Psoas muscle (tissue), 8 donors: ENCODE measurements around the gene HUS1B. TPM values are rescaled to one million over a fixed set of nuclear protein-coding genes. Genes with fewer than 3 reads are reported as not detected.

Experiments used
- ATAC-seq, 4 donors: fragments of 200-7000 bp; cut with Tn5 transposase; one replicate each; pipeline ENCODE4 v1.9.1; 2020; ENCODE audit warnings: moderate library complexity in 3 of 4, mild to moderate bottlenecking in 2 of 4
- DNase-seq, 2 donors: peaks; one replicate each; pipeline ENCODE4 v3.0.0-alpha.2; 2020
- H3K27ac ChIP-seq: fragments of 200-600 bp; one replicate; pipeline ENCODE4 v1.8.0; 2022
- H3K27me3 ChIP-seq, 3 donors: fragments of 200-600 bp in 1 of 3; one replicate each; pipeline versions ENCODE4 v1.6.1 to v1.8.0; 2013 to 2022; ENCODE audit warnings: low read length in 2 of 3, mild to moderate bottlenecking in 2 of 3, moderate library complexity in 1 of 3; ENCODE audit not compliant: insufficient read depth in 3 of 3
- H3K36me3 ChIP-seq, 2 donors: fragments of 200-600 bp in 1 of 2; one replicate each; pipeline versions ENCODE4 v1.6.1 to v1.8.0; 2013 to 2022; ENCODE audit warnings: low read depth in 1 of 2, mild to moderate bottlenecking in 1 of 2, moderate library complexity in 1 of 2; ENCODE audit not compliant: insufficient read depth in 1 of 2
- H3K4me1 ChIP-seq: fragments of 200-600 bp; one replicate; pipeline ENCODE4 v1.8.0; 2022
- H3K4me3 ChIP-seq: fragments of 200-600 bp; one replicate; pipeline ENCODE4 v1.8.0; 2022; ENCODE audit warnings: mild to moderate bottlenecking
- H3K9me3 ChIP-seq: fragments of 200-600 bp; one replicate; pipeline ENCODE4 v1.8.0; 2022
- WGBS, 3 donors: extraction: QIAGEN DNeasy Blood & Tissue Kit; methylation state at CpG; one replicate each; pipeline versions ENCODE4 v1.1.6 to v1.1.7; 2013; 5-methylcytosine and 5-hydroxymethylcytosine counted together
- intact Hi-C, 2 donors: fragments of 100-400 bp; cut with DNase I; formaldehyde crosslinking; loops; one replicate each; pipeline versions ENCODE4 v1.11.0 to v1.14.2; 2022
- polyA plus RNA-seq, 3 donors: library from polyadenylated mRNA; stranded (reverse); fragments of 200-250 nt; gene quantifications; one replicate each; pipeline ENCODE4 v1.2.3, GENCODE V29; 2013
- total RNA-seq, 4 donors: library from RNA; stranded (reverse); fragmentation: NEBNext Ultra II Directional in 2 of 4; extraction: Animal tissue kit (Norgen Biotek cat#: 25700) in 2 of 4; gene quantifications; one replicate each; pipeline versions ENCODE4 v1.2.1 to v1.2.4, GENCODE V29; 2021 to 2023
- TF ChIP-seq, protein P1 (sequence below): fragments of 200-600 bp; IDR thresholded peaks from one replicate; pipeline ENCODE4 v1.8.0; 2022; ENCODE audit warnings: antibody characterized with exemption
- donor health status: healthy with polysubstance abuse.
- donor health status: DM: no; HTN: no; CAD: no; lungs with moderate emphysema.
- donor health status: Bipolar disorder and iron deficiency.
- donor health status: healthy.
- donor health status: DM: yes; HTN: yes; CAD: no.
- donor health status: DM: no; HTN: no; CAD: no.
- donor health status: DM: no; HTN: no; CAD: no.
- donor health status: DM: yes; HTN: yes; CAD: no.

HUS1B gene
- total and polyA plus RNA-seq, 7 donors = 0.21 to 0.49 (median 0.30) TPM; not detected in 3

DNA sequence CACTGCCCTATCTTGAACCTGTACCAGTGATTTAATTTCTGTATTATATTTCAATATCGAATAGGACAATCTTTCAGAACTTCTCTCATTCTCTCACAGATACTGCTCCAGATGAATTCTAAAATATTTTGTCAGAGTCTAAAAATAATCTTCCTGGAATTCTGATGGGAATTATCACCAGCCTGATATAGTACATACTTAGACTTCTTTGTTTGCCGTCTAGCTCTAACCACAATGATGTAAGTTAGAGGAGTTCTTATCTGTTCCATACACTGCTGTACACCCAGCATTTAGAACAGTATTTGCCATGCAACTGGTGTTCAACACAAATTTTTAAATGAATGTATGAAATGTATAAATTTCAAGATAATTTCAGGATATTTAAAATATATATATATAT is 1.3 kb upstream of the HUS1B start:
- H3K4me1 ChIP-seq = peaks cover 26% of the 10 kb centered on the region
- peaks cover 0 to 9% of the 10 kb centered on the region in 2 donors for H3K36me3 ChIP-seq
- H3K9me3 ChIP-seq = peaks cover 10% of the 10 kb centered on the region
- TF ChIP-seq, protein P1, sequence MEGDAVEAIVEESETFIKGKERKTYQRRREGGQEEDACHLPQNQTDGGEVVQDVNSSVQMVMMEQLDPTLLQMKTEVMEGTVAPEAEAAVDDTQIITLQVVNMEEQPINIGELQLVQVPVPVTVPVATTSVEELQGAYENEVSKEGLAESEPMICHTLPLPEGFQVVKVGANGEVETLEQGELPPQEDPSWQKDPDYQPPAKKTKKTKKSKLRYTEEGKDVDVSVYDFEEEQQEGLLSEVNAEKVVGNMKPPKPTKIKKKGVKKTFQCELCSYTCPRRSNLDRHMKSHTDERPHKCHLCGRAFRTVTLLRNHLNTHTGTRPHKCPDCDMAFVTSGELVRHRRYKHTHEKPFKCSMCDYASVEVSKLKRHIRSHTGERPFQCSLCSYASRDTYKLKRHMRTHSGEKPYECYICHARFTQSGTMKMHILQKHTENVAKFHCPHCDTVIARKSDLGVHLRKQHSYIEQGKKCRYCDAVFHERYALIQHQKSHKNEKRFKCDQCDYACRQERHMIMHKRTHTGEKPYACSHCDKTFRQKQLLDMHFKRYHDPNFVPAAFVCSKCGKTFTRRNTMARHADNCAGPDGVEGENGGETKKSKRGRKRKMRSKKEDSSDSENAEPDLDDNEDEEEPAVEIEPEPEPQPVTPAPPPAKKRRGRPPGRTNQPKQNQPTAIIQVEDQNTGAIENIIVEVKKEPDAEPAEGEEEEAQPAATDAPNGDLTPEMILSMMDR = no peak
- intact Hi-C loops = no loop called here
- no peak overlapping the region for H3K4me3 ChIP-seq
- no peaks in the 10 kb centered on the region for H3K27me3 ChIP-seq
- 12 to 31% (median 26%) methylated on average over 2 of the region's 2 CpGs for WGBS, 3 donors
- no peak overlapping the region for H3K27ac ChIP-seq
- ATAC-seq = peak; percentile 52 to 80 (median 64)
- no peak for DNase-seq

DNA sequence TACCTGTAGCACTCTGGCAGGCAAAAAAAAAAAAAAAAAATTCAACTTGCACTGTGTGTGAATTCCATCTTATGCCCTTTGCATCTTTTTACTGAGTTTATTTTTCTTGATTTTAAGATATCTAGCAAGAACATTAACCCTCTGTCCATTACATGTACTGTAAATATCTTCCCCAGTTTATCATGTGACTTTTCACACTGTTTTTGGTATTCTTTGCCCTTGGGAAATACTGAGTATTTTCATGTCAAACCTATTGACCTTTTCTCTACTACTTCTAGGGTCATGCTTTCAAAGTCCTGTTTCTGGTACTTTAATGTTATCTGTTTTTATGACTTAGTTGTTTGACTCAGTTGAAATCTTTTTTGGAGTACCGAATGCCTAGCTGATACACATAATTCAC is 843 bp upstream of the HUS1B start:
- peaks cover 10% of the 10 kb centered on the region for H3K9me3 ChIP-seq
- ATAC-seq = no peak
- no peak overlapping the region for H3K27ac ChIP-seq
- H3K36me3 ChIP-seq = peaks cover 0 to 9% of the 10 kb centered on the region in 2 donors
- no peak for DNase-seq
- H3K4me3 ChIP-seq = no peak overlapping the region
- intact Hi-C loops = no loop called here
- 82 to 90% (median 83%) methylated on average over 1 of the region's 1 CpG for WGBS, 3 donors
- TF ChIP-seq, protein P1 = no peak
- H3K27me3 ChIP-seq = no peaks in the 10 kb centered on the region
- peaks cover 26% of the 10 kb centered on the region for H3K4me1 ChIP-seq

- Histone ChIP-seq H3K4me3 (no peak overlapping the region), H3K9me3 (peaks cover 10% of the 10 kb centered on the region), H3K27me3 (no peaks in the 10 kb centered on the region), H3K27ac (no peak overlapping the region), H3K4me1 (peaks cover 14% of the 10 kb centered on the region), H3K36me3 (peaks cover 0 to 9% of the 10 kb centered on the region in 2 donors)
- WGBS, 3 donors = 61 to 64% (median 62%) methylated on average over 4 of the region's 4 CpGs
- TF ChIP-seq, protein P1 = no peak
- no peak for ATAC-seq
- intact Hi-C loops = no loop called here
- no peak for DNase-seq
Measured at GRCh38 chr6:654136-654535, 2.8 kb downstream of the HUS1B start.

DNA sequence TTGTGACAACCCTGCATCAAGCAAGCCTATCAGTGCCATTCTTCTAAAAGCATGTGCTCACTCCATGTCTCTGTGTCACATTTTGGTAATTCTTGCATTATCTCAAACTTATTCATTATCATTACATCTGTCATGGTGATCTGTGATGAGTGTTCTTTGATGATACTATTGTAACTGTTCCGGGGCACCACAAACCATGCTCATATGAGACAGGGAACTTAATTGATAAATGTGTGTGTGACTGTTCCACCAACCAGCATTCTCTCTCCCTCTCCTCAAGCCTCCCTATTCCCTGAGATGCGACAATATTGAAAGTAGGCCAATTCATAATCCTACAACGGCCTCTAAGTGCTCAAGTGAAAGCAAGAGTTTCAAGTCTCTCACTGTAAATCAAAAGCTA is 4.0 kb downstream of the HUS1B start:
- Histone ChIP-seq H3K4me1 (peaks cover 1% of the 10 kb centered on the region), H3K9me3 (peaks cover 10% of the 10 kb centered on the region), H3K27ac (no peak overlapping the region), H3K36me3 (peaks cover 0 to 9% of the 10 kb centered on the region in 2 donors), H3K27me3 (no peaks in the 10 kb centered on the region), H3K4me3 (no peak overlapping the region)
- intact Hi-C loops = no loop called here
- no peak for DNase-seq
- TF ChIP-seq, protein P1 = no peak
- 69 to 81% (median 74%) methylated on average over 3 of the region's 3 CpGs for WGBS, 3 donors
- ATAC-seq = no peak

- no peak overlapping the region for H3K4me3 ChIP-seq
- intact Hi-C loops = no loop called here
- H3K36me3 ChIP-seq = no peaks in the 10 kb centered on the region
- no peak overlapping the region for H3K27ac ChIP-seq
- H3K4me1 ChIP-seq = no peaks in the 10 kb centered on the region
- 67 to 75% (median 71%) methylated on average over 4 of the region's 4 CpGs for WGBS, 3 donors
- DNase-seq (no peak), ATAC-seq (no peak)
- peaks cover 7% of the 10 kb centered on the region for H3K9me3 ChIP-seq
- H3K27me3 ChIP-seq = no peaks in the 10 kb centered on the region
- TF ChIP-seq, protein P1 = no peak
Measured at GRCh38 chr6:650098-650497, 6.8 kb downstream of the HUS1B start.
